T-helper 1 cell treated with Interleukin-12 subunit alpha and Interleukin-12 subunit beta and Interleukin-4 antibody, amounts not matched to agents 30 μg/mL and 1 μg/mL, for 36 hours (primary cell): ENCODE data around the gene HACE1.

Experiments used
- H3K27ac Mint-ChIP-seq: one replicate; pipeline ENCODE4 v1.8.0; 2021; ENCODE audit warnings: mild to moderate bottlenecking, mixed read lengths
- H3K27me3 Mint-ChIP-seq: one replicate; pipeline ENCODE4 v1.8.0; 2021; ENCODE audit warnings: low read depth, mixed read lengths
- H3K36me3 Mint-ChIP-seq: one replicate; pipeline ENCODE4 v1.8.0; 2021; ENCODE audit warnings: low read depth, mixed read lengths
- H3K4me1 Mint-ChIP-seq: one replicate; pipeline ENCODE4 v1.8.0; 2021; ENCODE audit warnings: low read depth, mixed read lengths
- H3K4me3 Mint-ChIP-seq: one replicate; pipeline ENCODE4 v1.8.0; 2021; ENCODE audit warnings: mild to moderate bottlenecking, moderate library complexity, mixed read lengths
- H3K9me3 Mint-ChIP-seq: one replicate; pipeline ENCODE4 v1.8.0; 2021; ENCODE audit warnings: mixed read lengths

The HACE1 gene

GRCh38 chr6:104700371-104701185 lies 159.1 kb downstream of the HACE1 start:
- no peak overlapping the region for H3K27ac Mint-ChIP-seq
- H3K9me3 Mint-ChIP-seq: no peaks in the 10 kb centered on the region
- H3K4me3 Mint-ChIP-seq: no peak overlapping the region
- H3K36me3 Mint-ChIP-seq: peaks cover 10% of the 10 kb centered on the region
- peaks cover 22% of the 10 kb centered on the region for H3K4me1 Mint-ChIP-seq
- H3K27me3 Mint-ChIP-seq: no peaks in the 10 kb centered on the region

GRCh38 chr6:104699593-104700329 lies 160.0 kb downstream of the HACE1 start:
- no peak overlapping the region for H3K27ac Mint-ChIP-seq
- H3K9me3 Mint-ChIP-seq: no peaks in the 10 kb centered on the region
- H3K4me1 Mint-ChIP-seq: peaks cover 17% of the 10 kb centered on the region
- H3K27me3 Mint-ChIP-seq: no peaks in the 10 kb centered on the region
- no peak overlapping the region for H3K4me3 Mint-ChIP-seq
- H3K36me3 Mint-ChIP-seq: peaks cover 6% of the 10 kb centered on the region

GRCh38 chr6:104698979-104699378 lies 160.7 kb downstream of the HACE1 start:
- Mint-ChIP-seq H3K27ac (no peak overlapping the region), H3K4me3 (no peak overlapping the region), H3K9me3 (no peaks in the 10 kb centered on the region), H3K36me3 (peaks cover 6% of the 10 kb centered on the region), H3K4me1 (peaks cover 11% of the 10 kb centered on the region), H3K27me3 (no peaks in the 10 kb centered on the region)

GRCh38 chr6:104692008-104692407 lies 167.7 kb downstream of the HACE1 start:
- no peak overlapping the region for H3K4me3 Mint-ChIP-seq
- H3K27me3 Mint-ChIP-seq: no peaks in the 10 kb centered on the region
- H3K36me3 Mint-ChIP-seq: no peaks in the 10 kb centered on the region
- peaks cover 19% of the 10 kb centered on the region for H3K4me1 Mint-ChIP-seq
- H3K9me3 Mint-ChIP-seq: no peaks in the 10 kb centered on the region
- H3K27ac Mint-ChIP-seq: no peak overlapping the region

- H3K9me3 Mint-ChIP-seq: no peaks in the 10 kb centered on the region
- no peaks in the 10 kb centered on the region for H3K27me3 Mint-ChIP-seq
- H3K36me3 Mint-ChIP-seq: no peaks in the 10 kb centered on the region
- H3K4me1 Mint-ChIP-seq: peaks cover 16% of the 10 kb centered on the region
- no peak overlapping the region for H3K4me3 Mint-ChIP-seq
- no peak overlapping the region for H3K27ac Mint-ChIP-seq
Measured at GRCh38 chr6:104689551-104690205, 170.0 kb downstream of the HACE1 start.

GRCh38 chr6:104688283-104688969 lies 171.3 kb downstream of the HACE1 start:
- H3K27me3 Mint-ChIP-seq: no peaks in the 10 kb centered on the region
- no peak overlapping the region for H3K4me3 Mint-ChIP-seq
- H3K36me3 Mint-ChIP-seq: no peaks in the 10 kb centered on the region
- H3K27ac Mint-ChIP-seq: no peak overlapping the region
- H3K9me3 Mint-ChIP-seq: no peaks in the 10 kb centered on the region
- peaks cover 16% of the 10 kb centered on the region for H3K4me1 Mint-ChIP-seq

DNA sequence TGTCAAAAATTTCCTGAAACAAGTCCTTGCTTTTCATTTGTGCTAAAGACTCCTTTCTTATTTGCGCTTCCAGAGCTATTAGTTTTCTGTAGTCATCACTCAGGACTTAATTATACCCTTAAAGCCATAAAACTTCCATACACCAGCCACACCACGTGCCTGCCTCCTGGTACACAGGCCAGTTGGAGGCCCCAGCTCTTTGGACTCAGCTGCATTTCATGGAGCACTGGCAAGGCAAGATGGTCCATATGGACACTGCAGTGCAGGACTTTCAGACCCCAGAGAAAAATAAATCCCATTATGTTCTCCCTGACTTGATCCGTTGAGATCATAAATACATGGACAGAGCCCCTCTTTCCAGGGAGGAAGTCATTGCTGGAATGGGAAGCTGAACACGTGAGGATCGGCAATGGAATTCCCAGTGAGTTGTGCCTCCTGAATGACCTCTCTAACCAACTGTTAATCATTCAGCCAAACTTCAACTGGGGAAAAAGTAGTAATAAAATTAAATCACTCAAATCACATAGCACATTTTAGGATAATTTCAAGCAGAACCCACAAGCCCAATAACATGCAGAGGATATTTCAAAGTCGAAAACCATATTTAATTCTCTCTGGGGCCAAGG lies 173.1 kb downstream of the HACE1 start:
- Mint-ChIP-seq H3K4me1 (peaks cover 21% of the 10 kb centered on the region), H3K9me3 (no peaks in the 10 kb centered on the region), H3K27me3 (no peaks in the 10 kb centered on the region), H3K36me3 (no peaks in the 10 kb centered on the region), H3K27ac (no peak overlapping the region), H3K4me3 (no peak overlapping the region)

GRCh38 chr6:104685871-104686549 lies 173.7 kb downstream of the HACE1 start:
- no peak overlapping the region for H3K27ac Mint-ChIP-seq
- H3K4me3 Mint-ChIP-seq: no peak overlapping the region
- H3K4me1 Mint-ChIP-seq: peaks cover 21% of the 10 kb centered on the region
- no peaks in the 10 kb centered on the region for H3K36me3 Mint-ChIP-seq
- no peaks in the 10 kb centered on the region for H3K9me3 Mint-ChIP-seq
- no peaks in the 10 kb centered on the region for H3K27me3 Mint-ChIP-seq

DNA sequence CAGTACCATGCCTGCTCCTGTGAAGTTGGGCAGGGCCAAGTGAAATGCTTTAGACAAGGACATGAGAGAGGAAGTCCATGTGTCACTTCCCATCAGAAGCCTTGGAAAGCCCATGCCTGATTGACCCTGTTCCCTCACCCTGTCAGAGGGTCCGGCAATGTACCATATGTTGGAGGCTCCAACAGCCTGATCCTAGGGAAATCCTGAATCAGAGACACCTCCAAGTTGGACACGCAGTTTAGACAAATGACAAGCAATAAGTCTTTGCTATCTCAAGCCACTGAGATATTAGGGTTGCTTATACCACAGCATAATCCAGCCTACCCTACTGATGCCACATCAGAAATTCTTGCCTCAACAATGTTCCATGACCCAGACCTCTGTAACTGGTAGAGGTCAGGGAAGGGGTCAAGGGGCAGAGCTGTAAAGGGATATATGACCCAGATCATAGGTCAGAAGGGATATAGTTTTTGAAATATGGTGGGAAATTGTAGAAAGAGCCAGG lies 174.8 kb downstream of the HACE1 start:
- H3K9me3 Mint-ChIP-seq: no peaks in the 10 kb centered on the region
- H3K27me3 Mint-ChIP-seq: no peaks in the 10 kb centered on the region
- no peak overlapping the region for H3K4me3 Mint-ChIP-seq
- H3K27ac Mint-ChIP-seq: no peak overlapping the region
- H3K36me3 Mint-ChIP-seq: no peaks in the 10 kb centered on the region
- peaks cover 21% of the 10 kb centered on the region for H3K4me1 Mint-ChIP-seq

- Mint-ChIP-seq H3K4me3 (no peak overlapping the region), H3K4me1 (peaks cover 21% of the 10 kb centered on the region), H3K27me3 (no peaks in the 10 kb centered on the region), H3K36me3 (no peaks in the 10 kb centered on the region), H3K9me3 (no peaks in the 10 kb centered on the region), H3K27ac (no peak overlapping the region)
Measured at GRCh38 chr6:104683809-104684208, 175.9 kb downstream of the HACE1 start.

GRCh38 chr6:104682722-104683643 lies 176.7 kb downstream of the HACE1 start:
- no peaks in the 10 kb centered on the region for H3K36me3 Mint-ChIP-seq
- H3K27ac Mint-ChIP-seq: no peak overlapping the region
- H3K9me3 Mint-ChIP-seq: no peaks in the 10 kb centered on the region
- H3K4me3 Mint-ChIP-seq: no peak overlapping the region
- H3K27me3 Mint-ChIP-seq: no peaks in the 10 kb centered on the region
- H3K4me1 Mint-ChIP-seq: peaks cover 14% of the 10 kb centered on the region

- no peak overlapping the region for H3K27ac Mint-ChIP-seq
- no peak overlapping the region for H3K4me3 Mint-ChIP-seq
- H3K36me3 Mint-ChIP-seq: no peaks in the 10 kb centered on the region
- H3K4me1 Mint-ChIP-seq: peaks cover 13% of the 10 kb centered on the region
- H3K9me3 Mint-ChIP-seq: no peaks in the 10 kb centered on the region
- no peaks in the 10 kb centered on the region for H3K27me3 Mint-ChIP-seq
Measured at GRCh38 chr6:104680539-104680938, 179.2 kb downstream of the HACE1 start.

DNA sequence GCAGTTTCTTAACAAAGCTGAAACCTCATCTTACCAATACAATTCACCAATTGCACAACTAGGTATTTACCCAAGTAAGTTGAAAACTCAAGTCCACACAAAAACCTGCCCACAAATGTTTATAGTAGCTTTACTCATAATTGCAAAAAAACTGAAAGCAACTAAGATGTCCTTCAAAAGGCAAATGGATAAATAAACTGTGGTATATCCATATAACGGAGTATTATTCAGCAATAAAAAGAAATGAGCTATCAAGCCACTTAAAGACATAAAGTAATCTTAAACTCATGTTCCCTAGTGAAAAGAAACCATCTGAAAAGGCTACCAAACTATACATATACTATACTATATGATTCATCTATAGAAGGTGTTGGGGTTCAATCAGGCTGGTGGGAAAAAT lies 179.7 kb downstream of the HACE1 start:
- H3K27ac Mint-ChIP-seq: no peak overlapping the region

More for the DNA sequence above, 179.7 kb downstream of the HACE1 start:
- Mint-ChIP-seq H3K9me3 (no peaks in the 10 kb centered on the region), H3K36me3 (no peaks in the 10 kb centered on the region), H3K27me3 (no peaks in the 10 kb centered on the region), H3K4me3 (no peak overlapping the region), H3K4me1 (peaks cover 13% of the 10 kb centered on the region)
